Activated naive CD4-positive, alpha-beta T cell treated with anti-CD3 and anti-CD28 coated beads, Interleukin-2, amount 50 U/mL, for 16 hours (primary cell): ENCODE results near the gene PRKCH.
"Not testable (repeated sequence)": the region's sequence is repeated elsewhere in the genome, so short reads cannot be mapped to it uniquely, and the experiment has no call there.

Experiments
- DNase-seq: peaks from one replicate; pipeline ENCODE4 v3.0.0-alpha.2; 2020

The PRKCH gene

GRCh38 chr14:61308701-61309100 lies 12.7 kb upstream of the PRKCH start:
- DNase-seq, result not testable (repeated sequence)

GRCh38 chr14:61315313-61315712 lies 6.1 kb upstream of the PRKCH start:
- DNase-seq, result no peak

GRCh38 chr14:61319086-61319485 lies 2.3 kb upstream of the PRKCH start:
- no peak for DNase-seq

GRCh38 chr14:61319706-61320105 lies 1.7 kb upstream of the PRKCH start:
- no peak for DNase-seq

GRCh38 chr14:61320170-61320569 lies 1.2 kb upstream of the PRKCH start:
- not testable (repeated sequence) for DNase-seq

DNA sequence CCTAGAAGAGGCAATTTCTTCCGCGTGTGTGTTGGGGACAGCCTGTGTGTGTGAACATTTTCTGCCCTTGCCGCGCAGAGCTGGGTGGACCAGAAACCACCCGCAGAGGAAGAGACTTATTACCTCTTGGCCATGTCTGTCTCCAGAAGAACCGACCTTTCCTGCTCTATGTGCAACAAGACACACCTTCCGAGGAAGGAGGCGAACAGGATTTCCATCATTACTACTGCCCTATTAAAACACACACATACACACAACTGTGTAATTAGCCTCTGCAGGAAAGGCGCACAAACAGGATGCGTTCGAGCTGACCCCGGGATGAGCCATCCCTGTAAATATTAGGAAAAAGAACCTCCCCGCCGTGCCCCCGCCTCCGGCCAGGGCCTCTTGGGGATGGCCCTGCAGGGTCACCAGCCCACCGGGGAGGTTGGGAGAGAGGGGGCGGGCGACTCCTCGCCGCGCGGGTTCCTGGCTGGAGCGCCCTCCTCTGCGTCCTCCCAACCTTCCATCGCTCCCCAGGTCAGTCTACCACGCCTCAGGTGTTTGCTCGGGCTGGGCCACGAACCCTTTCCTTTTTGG lies 484 bp upstream of the PRKCH start:
- no peak for DNase-seq

DNA sequence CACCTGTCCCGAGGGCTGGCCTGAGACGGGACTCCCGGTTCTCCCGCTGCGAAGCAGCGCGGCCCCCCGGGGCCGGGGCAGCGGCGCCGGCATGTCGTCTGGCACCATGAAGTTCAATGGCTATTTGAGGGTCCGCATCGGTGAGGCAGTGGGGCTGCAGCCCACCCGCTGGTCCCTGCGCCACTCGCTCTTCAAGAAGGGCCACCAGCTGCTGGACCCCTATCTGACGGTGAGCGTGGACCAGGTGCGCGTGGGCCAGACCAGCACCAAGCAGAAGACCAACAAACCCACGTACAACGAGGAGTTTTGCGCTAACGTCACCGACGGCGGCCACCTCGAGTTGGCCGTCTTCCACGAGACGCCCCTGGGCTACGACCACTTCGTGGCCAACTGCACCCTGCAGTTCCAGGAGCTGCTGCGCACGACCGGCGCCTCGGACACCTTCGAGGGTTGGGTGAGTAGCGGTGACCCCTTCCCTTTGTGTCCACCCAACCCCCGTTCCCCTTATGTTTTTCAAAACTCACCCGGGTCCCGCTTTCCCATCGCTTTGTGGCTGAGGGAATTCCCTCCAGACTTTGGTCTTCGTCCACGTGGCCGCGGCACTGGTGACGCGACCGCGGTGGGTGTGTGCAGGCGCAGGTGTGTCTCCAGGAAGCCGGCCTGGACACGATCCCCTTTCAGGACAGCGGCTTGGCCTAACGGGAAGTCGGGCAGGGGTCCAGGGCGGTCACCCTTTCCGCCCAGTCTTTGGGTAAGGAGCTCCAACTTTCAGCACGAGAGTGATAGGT lies 826 bp downstream of the PRKCH start:
- peak; percentile 39 for DNase-seq

GRCh38 chr14:61322799-61323290 lies 1.5 kb downstream of the PRKCH start:
- peak; percentile 41 for DNase-seq

DNA sequence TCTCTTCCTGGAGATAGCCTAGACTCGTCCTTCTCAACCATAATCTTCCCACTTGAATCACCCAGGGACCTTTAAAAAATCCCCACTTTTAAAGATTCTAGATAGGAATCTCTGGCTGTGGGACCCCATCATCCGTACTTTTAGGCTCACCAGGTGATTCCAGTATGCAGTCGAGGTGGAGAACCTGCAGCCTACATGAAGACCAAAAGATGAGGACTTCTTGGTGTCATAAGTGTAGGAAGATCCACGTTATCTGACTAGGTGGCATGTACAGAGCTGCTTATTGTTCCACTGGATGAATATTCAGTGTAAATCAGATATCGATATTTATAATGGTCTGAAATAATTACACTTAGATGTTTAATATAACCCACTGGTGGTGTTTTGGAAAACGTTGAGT lies 2.6 kb downstream of the PRKCH start:
- DNase-seq, result no peak

DNA sequence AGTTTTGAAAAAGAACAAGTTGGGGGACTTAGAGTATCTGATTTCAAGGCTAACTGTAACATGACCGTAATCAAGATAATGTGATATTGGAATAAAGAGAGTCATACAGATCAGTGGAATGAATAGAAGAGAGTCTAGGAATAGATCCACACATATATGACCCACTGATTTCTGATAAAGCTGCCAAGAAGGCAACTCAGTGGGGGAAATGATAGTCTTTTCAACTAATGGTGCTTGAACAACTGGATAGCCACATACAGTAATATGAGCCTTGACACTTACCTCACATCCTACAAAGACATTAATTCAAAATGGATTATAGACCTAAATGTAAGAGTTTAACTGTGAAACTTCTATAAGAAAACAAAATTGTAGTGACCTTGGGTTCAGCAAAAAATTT lies 3.8 kb downstream of the PRKCH start:
- no peak for DNase-seq

DNA sequence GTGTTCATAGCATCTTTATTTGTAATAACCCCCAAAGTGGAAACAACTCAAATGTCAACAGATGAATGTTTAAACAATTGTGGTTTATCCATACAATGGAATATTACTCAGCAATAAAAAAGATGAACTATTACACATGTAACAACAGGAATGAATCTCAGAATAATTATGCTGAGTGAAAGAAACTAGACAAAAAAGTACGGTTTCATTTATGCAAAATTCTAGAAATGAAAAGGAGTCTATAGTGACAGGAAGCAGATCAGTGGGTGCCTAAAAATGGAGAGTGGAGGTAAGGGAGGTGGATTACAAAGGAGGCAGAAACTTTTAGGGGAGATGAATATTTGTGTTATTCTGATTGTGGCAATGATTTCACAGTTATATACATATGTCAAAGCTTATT lies 4.8 kb downstream of the PRKCH start:
- DNase-seq, result no peak

- DNase-seq, result no peak
Measured at GRCh38 chr14:61326847-61327246, 5.5 kb downstream of the PRKCH start.

DNA sequence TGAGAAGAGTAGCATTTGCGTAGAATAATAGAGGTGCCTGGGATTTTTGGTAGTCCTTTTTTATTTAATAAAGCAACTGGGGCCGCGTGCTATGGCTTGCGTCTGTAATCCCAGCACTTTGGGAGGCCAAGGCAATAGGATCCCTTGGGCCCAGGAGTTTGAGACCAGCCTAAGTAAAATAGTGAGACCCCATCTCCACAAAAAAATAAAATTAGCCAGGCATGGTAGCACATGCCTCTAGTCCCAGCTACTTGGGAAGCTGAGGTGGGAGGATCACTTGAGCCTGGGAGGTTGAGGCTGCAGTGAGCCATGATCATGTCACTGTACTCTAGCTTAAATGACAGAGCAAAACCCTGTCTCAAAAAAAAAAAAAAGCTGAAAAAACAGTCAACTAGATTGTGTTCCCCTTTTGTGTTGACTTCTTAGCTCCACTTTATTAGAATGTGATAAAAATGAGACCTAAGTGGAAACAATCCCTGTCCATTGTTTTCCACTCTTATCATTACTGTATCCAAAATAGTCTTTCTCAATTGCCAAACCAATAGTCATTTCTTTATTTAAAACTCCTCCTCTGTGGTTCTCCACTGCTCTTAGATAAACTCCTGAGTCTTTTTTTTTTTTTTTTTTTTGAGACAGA lies 7.4 kb downstream of the PRKCH start:
- no peak for DNase-seq

DNA sequence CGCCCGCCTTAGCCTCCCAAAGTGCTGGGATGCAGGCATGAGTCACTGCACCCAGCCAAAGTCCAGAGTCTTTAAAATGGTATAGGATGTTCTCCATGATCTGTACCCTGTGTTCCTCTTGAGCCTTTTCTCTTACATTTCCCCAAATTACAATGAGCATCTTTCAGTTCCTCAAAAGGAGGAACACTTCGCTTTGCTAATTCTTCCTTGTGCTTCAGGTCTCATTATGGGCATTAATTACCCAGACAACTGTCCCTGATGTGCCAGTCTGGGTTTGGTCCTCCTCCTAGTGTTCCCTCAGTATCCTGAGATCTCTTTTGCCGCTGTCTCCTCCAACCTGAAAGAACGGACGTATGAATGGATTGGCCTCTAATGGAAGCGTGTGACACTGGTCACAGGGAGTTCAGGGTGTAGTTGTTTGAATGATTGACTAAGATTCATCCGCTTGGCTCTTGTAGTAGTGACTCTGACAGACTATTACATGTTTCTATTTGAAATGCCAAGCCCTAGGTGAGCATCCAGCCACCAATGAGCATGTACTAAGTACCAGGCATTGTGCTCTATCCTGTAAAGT lies 8.2 kb downstream of the PRKCH start:
- DNase-seq, result no peak

GRCh38 chr14:61330511-61330910 lies 9.1 kb downstream of the PRKCH start:
- DNase-seq, result no peak

DNA sequence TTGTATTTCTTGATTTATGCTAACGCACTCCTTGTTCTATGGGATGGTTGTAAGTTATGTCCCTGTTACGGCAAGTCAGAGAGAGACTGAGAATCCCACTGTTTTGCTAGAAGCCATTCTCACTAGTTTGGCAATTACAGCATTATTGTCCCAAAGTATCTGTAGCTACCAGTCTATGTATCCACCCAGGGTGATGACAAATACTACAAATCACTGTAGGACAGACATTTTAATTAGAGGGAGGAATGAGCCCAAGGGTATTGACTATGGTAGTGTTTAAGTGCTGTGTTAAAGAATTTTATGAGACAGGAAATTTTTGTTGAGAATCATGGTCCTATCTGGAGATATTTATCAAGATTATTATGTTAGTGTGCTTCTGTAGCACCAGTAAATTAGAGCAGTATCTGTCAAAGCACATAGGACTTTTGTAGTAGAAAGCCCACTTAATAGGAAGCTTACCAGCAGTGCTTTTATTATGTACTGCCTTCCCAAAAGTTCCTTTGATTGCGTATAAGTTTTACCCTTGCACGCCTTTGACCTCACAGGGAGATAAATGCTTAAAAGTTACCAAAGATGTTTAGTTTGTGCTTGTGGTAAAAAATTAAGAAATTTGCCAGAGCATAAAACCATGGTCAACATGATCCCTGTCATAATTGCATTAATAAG lies 10.7 kb downstream of the PRKCH start:
- no peak for DNase-seq

- no peak for DNase-seq
Measured at GRCh38 chr14:61332658-61333029, 11.3 kb downstream of the PRKCH start.

GRCh38 chr14:61333087-61333486 lies 11.7 kb downstream of the PRKCH start:
- DNase-seq, result no peak

DNA sequence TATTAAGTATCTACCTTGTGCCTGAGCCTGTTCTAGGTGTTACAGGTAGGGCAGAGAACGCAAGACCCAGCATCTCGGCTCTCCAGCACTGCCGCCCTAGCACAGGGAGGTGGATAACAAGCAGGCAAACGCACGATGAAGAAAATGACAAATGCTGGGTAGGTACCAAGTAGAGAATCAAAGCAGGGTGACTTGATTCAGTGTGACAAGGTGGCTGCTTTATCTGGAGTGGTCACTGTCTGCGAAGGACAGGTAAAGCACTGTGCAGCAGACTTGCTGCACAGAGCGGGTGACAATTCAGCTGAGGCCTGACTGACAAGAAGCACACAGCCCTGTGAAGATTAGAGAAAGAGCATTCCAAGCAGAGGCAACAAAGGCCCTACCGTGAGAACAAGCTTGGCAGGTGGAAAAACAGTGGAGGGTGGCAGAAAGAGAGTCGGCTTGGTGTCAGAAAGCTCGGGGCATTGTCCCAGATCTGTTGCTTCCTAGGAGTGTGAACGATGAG lies 12.9 kb downstream of the PRKCH start:
- DNase-seq, result peak; percentile 28

DNA sequence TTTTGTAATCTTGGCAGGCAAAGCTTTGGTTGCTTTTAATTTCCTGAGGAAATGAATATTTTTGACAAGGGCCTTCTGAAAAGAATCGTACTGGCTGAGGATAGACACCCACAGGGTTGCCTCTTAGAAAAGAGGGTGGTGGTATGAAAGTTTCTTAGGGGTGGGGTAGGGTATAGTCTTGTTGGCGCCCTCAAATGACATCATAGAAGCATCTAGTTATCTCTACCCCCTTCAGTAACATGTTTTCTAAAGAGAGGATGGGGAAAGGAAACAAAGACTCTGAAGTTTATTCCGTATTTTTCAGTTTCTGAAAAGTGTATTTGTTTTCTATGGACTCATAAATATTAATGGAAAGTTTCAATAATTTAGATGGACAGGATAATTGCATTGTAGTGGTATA lies 13.7 kb downstream of the PRKCH start:
- no peak for DNase-seq

DNA sequence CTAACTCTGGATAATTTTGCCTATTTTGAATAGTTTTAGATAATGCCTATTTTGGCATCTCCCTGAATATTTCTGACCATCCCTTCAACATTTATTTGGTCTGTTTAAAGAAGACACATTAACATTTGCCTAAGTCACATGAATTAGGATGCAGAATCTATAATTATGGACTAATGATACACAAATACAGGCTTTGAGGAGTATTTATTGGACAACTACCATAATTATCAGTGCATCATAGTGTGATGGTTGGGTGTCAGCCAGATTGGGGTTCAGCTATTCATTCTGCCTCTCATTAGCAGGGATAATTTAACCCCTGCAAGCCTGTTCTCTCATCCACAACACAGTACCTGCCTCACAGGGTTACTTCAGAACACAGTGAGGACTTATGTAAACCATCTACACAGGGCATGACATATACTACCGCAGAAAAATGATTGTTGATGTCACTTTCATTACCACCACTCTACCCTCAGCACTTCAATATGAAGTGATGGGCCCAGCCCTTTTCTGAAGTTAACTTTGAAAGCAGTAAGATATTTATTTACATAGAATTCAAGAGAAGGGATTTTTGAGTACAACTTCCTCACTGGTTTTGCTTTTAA lies 14.4 kb downstream of the PRKCH start:
- no peak for DNase-seq

- peak; percentile 57 for DNase-seq
Measured at GRCh38 chr14:61337893-61338292, 16.5 kb downstream of the PRKCH start.

DNA sequence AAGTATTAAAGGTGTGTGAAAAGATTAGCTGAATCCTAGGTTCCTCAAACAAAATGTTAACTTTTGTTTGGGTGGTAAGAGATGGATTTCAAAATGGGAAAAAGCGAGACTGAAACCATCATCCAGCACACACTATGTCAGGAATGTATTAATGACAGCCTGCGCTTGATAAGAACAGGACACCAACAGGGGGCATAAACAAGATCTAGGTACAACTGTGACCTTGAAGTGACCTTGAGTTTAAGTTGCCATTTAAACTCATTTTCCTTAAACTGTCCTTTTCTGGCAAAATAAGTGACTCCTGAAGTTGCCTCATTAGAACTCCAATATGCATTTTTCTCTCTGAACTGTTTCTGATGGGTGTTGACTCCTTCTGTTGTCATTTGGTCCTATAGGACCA lies 17.1 kb downstream of the PRKCH start:
- DNase-seq, result no peak
